Caki2 (cell line): Measurements from ENCODE around the gene GDF10. TPM values are rescaled to one million over a fixed set of nuclear protein-coding genes. Genes with fewer than 3 reads are reported as not detected.

Source experiments
- DNase-seq: peaks from one replicate; pipeline ENCODE4 v3.0.0-alpha.2; 2015; ENCODE audit warnings: low read depth
- in situ Hi-C: cut with HindIII; loops from 2 replicates; pipeline ENCODE4 v1.10.0; 2016; ENCODE audit warnings: low sequenced_read_pairs, low pct_unique_long_range_greater_than_20kb, mixed read lengths
- total RNA-seq: library from RNA; depleted of rRNA; stranded (reverse); fragments of >200 nt; shearing (Covaris generic); gene quantifications from 2 replicates; pipeline ENCODE4 v1.2.3, GENCODE V29; 2014; ENCODE audit warnings: low replicate concordance

Gene GDF10
- total RNA-seq, 1 experiment from 2014 or later: not detected

DNA sequence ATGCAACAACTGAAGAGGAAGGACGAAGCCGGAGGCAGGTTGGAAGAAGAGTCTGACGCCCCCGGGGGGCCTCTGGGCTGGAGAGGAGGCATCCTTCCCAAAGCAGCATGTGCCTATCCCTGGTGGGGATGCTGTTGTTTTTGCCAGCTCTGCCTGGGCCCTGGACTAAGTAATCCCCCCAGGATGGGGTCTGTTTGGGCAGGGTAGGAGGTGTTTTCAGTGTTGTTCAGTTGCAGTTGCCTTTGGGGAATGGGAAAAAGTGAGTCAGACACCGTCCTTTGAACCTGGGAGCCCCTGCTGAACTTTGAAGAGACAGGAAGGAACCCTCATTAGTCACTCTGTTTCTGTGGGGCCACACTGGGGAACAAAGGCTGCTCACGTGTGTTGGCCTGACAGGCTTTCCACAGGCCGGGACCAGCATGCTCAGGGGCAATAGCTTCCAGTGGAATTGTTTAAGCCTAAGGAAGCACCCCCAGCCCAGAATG is 35.2 kb upstream of the GDF10 start:
- in situ Hi-C loops: no loop called here
- DNase-seq: no peak

DNA sequence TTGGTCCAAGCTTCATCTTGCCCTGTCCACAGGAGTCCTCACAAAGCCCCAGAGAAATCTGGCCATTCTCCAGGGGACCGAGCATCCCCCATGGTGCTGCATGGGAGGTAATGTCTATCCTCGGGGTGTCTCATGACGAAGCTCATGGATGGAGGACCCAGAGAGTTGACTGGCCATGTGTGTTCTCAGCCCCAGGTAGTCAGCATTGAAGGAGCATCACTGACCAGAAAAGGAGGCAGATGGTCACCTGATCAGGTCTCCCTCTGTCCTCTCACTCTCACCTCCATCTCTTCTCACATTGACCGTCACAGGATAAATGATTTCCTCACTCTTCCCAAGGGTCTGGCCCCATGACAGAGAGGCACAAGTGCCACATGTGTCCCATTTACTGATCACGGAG is 33.4 kb upstream of the GDF10 start:
- no peak for DNase-seq
- in situ Hi-C loops: no loop called here

DNA sequence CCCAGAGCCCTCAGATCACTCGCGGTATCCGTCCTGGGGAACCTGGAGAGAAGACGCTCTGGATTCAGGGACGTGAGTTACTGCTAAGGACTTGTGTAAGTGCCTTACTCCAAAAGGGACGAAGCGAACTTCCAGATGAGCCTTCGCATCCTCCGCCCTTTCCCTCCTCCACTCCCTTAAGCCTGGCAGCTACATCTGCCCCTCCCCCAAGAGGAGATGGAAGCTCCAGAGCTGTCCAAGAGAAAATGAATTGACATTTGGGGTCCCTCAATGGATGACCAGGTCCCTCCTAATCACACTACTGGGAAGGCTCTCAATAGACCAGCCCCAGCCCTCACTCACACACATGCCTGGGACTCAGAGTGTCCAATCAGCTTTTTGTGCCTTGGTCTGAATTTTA is 31.3 kb upstream of the GDF10 start:
- in situ Hi-C loops: no loop called here
- DNase-seq: no peak

DNA sequence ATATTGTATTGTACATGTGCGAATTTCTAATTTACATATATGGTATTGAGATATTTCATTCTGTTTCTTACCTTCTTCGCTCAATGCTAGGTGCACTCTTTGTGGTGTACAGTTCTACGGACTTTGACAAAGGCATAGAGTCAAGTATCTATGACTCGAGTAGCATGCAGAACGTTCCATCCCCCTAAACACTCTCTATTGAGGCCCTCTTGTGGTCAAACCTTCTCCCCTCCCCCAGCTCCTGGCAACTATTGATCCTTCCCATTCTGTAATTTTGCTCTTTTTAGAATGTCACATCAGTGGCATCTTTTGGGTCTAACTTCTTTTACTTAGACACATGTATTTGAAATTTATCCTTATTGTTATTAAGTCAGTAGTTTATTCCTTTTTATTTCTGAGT is 30.7 kb upstream of the GDF10 start:
- no peak for DNase-seq
- in situ Hi-C loops: no loop called here

DNA sequence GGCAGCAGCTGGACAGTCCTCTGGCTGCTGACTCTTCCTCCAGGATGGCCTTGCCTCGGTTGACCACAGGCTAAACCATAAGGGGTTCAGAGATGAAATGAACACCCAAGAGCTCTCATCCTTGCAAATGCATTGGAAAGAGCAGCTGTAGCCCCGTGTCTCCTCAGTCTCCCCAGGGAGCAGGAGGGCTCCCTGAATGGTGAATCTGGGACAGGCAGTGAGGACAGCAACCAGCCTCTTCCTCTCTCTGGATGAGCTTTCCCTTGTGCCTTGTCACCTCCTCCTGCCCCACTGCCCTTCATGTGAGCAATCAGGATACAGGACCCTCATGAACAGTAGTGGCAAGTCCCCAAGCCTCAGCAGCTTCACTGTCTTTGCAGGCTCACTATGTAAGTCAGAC is 23.9 kb upstream of the GDF10 start:
- in situ Hi-C loops: no loop called here

DNA sequence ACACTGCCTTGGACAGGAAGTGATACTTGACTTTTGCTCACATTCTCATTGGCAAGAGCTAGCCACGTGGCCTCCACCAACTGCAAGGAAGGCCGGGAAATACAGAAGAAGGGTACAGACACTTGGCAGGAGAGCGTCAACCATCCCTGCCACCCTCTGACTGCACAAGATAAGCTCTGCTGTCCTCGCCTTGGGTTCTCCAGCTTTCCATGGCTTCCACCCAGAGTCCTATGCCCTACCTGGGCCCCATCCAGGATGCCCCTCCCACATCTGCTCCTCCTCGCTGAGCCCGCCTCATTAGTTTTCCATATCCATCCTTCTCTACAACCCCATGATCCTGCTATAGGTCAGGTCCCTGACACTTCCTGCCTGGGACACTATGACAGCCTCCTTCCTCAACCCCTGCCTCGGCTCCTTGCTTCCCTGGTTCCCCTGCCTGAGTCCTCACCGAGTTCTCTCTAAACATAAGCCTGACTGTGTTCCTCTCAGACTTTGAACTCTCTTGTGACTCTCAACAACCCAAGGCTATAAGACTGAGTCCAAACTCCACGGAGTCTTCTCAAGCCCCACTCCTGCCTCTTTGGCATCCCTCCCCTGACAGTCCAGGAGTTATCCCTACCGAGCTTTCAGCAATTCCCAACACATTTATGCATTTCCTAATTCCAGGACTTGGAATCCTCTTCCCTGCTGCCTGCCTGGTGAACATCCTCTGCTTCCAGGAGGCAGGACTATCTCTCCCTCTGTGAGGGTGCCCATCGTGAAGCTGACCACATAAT is 23.2 kb upstream of the GDF10 start:
- in situ Hi-C loops: no loop called here
- DNase-seq: no peak

More for the DNA sequence above, 23.9 kb upstream of the GDF10 start:
- no peak for DNase-seq

DNA sequence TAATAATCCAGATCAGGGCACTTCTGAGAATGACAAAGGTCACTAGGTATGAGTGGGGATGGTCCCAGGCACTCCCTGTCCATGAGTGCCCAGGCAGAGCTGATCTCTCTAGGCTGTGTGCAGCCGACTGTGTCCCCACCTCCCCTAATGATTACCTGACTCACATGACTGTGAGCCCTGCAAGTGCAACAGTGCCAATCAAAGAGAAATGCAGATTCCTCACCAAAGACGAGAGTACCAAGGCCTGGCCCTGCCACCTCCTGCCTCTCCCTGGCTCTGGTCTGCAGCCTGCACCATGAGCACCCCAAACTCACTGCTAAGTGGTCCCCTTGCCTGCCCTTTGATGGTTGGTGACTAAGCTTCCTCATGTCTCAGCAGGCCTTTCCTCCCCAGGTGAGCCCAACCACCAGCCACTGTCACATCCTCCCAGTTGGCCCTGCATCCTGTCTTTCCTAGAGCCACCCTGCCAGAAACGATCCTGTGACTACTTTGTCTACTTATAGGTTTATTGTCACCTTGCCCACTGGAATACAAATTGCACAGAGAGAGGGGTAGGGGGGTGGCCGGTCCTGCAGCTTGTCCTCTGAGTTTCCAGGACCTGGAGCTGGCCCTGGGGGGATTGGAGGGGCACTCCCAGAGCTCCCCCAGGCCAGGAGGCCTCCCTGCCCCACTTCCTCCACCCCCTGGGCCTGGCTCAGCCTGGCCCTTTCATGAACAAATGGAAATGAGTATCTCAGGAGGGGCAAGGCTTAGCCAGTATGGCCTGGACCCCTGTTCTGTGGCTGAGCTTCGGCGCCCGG is 22.4 kb upstream of the GDF10 start:
- no peak for DNase-seq
- in situ Hi-C loops: no loop called here

DNA sequence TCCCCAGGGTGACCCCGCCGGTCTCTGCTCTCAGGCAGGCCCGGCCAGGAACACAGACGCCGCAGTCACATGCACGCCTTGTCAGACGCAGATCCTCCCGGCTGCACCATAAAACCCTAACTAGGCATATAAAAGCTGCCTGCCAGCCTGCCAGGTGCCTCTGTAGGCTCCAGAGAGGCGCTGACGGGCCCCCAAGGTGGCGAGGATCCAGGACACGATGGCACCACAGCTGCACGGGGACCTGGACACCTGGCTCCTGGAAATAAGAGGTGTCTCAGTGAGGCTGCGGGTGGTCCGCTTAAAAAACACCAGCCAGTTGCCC is 21.9 kb upstream of the GDF10 start:
- DNase-seq: no peak
- in situ Hi-C loops: no loop called here

DNA sequence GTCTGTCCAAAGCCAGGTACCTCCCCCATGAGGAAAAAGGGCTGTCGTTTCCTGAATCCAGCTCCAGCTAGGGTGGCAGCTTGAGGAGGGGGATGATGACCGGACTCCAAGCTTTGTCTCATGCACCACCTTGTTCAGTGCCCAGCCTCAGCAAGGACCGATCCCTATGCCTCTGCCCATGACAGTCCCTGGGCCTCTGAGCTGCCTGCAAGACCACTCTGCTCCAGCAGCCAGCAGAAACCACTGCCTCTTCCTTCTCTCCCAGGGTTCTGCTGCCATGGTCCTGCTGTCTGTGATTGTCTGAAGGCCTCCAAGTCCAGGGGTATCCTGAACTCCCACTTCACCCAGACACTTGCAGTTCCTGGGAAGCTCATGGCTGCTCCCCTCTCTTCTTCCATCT is 21.3 kb upstream of the GDF10 start:
- in situ Hi-C loops: no loop called here
- DNase-seq: no peak

DNA sequence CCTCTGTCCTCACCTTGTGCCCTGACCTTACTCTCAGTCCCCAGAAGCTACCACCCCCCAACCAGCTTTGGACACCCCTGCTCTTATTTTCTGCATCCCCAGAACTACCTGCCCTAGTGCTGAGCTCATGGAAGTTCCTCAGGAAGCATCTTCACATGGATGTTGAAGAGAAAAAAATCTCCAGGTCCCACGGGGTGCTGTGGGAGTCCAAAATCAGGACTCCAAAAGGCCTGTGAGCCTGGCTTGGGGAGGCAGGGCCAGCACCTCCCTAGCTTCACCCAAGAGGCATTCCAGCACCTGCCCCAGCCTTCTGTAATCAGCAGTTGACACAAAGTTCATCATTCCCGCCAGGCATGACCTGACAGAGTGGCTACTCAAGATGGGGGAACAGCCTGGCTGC is 20.7 kb upstream of the GDF10 start:
- no peak for DNase-seq
- in situ Hi-C loops: no loop called here

DNA sequence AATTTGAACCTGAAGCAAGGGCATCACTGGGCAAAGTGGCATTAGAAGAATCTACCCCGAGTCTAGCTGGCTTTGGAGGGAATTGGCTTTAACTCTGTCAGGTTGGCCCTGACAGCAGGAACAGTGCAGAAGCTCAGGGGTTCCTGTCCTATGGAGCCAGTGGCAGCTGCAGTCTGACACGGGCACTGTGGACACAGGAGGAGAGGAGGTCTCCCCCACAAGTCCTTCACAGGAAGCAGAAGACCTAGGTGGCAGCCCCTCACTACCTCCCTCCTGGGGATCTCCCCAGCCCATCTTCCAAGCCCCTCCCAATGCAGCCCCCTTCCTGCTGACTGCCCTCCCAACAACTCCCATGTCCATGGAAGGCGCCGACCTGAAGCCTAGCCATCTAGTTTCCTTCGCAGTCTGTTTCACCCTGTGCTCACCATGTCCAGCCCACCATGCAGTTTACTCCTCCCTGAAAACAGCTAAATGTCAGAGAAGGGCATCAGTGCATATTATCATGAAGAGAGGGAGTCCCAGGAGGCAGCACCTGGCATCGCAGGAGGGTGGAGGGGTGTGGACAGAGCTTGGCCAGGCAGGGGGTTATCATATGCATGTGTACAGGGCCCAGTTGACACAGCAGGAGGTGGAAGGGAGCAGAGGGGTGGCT is 17.9 kb upstream of the GDF10 start:
- no peak for DNase-seq
- in situ Hi-C loops: no loop called here

DNA sequence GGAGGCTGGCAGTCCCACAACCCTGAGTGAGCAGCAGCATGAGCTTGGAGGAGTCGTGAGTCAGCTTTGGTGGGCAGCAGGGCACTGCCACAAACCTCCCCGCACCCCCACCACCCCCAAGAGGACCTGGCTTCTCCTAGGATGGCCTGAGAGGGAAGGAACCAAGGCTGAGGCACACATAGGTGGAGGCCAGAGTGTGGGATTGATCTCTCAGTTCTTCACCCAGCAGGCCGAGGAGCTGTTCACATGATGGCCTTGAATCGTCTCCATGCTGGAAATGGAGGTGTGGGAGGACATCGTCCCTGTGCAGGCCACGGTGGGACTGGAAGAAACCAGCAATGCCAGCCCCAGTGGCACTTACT is 17.4 kb upstream of the GDF10 start:
- in situ Hi-C loops: no loop called here
- DNase-seq: no peak

DNA sequence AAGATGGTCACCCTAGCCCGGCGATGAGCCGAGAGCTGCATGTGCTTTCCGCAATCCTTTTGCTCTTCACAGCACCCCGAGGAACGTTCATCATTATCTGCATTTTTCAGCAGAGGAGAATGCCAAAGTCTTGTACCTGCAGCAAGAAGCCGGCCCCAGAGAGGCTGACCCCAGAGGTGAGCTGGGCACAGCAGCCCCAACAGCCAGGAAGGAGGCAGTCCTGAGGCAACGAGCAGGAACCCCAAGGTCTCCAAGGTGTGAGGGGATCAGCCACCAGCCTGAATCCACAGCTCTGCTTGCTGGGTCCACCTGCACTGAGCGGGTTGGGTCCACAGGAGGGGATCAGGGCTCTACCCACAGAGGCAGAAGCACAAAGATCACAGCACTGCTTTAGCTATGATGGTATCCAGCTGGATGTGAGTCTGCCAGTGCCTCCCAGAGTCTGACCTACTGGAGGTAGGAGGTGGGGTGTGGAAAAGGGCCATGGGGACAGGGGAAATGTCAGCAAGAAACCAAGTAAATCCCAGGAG is 16.8 kb upstream of the GDF10 start:
- no peak for DNase-seq
- in situ Hi-C loops: no loop called here

DNA sequence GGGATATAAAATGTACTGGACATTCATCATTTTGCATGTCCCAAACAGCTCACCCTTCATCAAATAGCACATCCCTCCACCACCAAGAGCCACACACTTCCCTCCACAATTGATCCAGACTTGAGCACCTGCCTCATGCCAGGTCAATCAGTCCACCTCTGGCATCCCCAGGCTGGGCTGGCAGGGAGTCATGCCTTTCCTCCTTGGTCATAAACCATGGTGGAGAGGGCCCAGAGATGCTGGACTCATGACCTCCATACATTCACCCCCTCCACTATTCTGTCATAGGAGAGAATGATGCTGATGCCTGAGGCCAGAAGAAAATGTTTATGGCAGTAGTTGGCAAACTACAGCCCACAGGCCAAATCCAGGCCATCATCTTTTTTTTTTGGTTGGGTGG is 16.1 kb upstream of the GDF10 start:
- no peak for DNase-seq
- in situ Hi-C loops: no loop called here

DNA sequence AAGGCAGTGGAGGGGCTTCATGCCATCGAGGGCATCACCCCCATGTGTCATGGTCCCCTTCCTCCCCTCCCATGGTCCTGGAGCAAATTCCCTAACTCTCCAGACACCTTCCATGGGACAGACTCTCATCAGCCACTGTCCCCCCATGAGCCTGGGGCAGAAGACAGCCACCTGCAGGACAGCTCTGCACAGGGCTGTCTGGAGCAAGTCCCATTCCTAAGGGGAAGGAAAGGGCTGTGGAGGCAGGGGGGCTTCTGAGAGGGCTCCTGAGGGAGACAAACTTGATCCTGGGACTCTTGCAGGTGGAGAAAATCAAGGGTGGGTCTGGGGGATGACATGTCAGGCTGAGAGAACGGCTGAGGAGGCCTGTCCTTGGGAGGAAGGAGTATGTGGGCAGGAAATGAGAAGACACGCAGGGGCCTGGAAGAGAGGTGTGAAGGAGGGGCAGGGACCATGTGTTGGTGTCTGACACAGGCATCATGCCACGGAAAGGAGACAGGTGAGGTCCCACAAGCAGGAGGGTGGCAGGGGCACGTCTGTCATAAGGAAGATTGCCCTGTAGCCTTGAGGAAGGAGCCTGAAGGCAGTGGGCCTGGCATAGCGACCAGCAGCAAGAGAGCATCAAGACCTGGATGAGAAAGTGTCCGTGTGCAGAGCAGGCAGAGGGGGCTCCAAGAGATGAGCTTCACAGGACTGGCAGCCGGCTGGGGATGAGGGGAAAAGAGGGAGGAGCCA is 14.4 kb upstream of the GDF10 start:
- in situ Hi-C loops: no loop called here
- DNase-seq: no peak

DNA sequence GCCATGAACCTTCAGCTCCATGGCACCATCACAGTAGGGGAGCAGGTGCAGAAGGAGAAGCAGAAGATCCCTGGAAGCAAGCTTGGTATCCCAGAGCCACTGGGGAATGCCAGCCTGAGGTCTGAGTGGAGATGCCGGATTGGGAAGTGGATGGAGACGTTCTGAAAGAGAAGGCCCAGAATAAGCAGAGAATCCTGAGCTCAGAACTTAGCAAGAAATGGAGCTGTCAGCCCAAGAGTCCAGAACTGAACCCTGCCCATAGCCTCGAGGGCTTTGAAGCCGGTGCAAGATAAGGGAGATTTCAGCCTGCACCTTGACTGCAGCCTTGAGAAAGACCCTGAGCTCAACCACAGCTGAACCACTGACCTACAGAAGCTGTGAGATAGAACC is 13.9 kb upstream of the GDF10 start:
- no peak for DNase-seq
- in situ Hi-C loops: no loop called here

DNA sequence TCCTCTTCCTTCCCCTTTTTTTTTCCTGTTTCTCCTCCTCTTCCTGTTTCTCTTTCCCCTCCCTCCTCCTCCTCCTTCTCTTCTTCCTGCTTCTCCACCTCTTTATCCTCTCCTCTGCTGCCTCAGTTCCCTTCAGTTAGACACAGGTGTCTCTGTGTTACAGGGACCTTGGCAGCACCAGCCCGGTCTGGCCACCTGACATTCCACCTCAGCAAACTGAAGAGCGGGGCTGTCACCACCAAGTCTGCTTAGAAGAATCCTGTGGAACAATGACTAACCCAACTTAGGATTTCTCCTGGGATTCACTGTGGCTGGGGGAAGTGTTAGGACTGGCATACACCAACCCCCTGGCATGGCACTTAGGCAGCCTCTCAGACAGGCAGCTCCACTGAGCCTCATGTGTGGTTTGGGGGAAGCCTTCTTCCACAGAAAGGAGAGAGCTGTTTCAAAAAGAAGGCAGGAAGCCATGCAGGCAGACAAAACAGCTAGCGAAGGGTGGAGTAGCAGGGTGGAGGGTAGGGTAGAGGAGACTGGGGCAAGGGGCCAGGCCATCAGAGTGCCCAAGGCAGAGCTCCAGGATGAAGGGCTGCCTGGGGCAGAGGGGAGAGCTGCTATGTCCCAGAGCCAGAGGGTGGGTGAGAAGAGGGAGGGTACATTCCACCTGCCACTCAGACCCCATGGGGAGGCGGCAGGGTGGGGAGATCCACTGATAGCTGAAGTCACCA is 13.2 kb upstream of the GDF10 start:
- no peak for DNase-seq
- in situ Hi-C loops: no loop called here

DNA sequence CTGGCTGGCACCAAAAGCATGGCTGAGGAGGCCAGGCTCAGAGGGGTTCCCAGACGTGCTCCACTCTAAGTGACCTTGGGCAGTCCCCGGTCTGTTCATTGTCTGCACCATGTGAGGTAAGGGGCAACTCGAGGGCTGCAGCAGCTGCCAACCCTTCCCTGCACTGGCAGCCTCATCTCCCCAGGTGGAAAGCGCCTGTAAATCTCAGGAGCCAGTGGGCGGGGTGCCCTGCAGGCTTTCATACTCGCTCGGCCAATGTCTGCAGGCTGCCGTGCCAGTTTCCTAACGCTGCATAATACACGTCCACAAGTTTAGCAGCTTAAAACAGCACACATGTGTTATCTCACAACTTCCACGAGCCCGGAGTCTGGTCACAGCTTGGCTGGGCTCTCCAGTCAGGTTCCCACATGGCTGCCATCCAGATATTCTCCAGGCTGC is 12.6 kb upstream of the GDF10 start:
- DNase-seq: no peak
- in situ Hi-C loops: no loop called here
